HPDE6-E6E7 (cell line): ENCODE measurements around the gene COL1A1.

Experiments used
- DNase-seq: peaks from one replicate; pipeline ENCODE4 v3.0.0; 2011; ENCODE audit warnings: missing footprints; ENCODE audit errors: extremely low spot score

The COL1A1 gene

GRCh38 chr17:50141745-50142110, 59.7 kb downstream of the COL1A1 start:
- no peak for DNase-seq

GRCh38 chr17:50141026-50141744, 60.2 kb downstream of the COL1A1 start:
- no peak for DNase-seq

GRCh38 chr17:50139950-50140885, 61.2 kb downstream of the COL1A1 start:
- no peak for DNase-seq

GRCh38 chr17:50139185-50139783, 62.1 kb downstream of the COL1A1 start:
- no peak for DNase-seq

GRCh38 chr17:50137042-50137441, 64.4 kb downstream of the COL1A1 start:
- DNase-seq: no peak

GRCh38 chr17:50136096-50136687, 65.2 kb downstream of the COL1A1 start:
- no peak for DNase-seq

- no peak for DNase-seq
Measured at GRCh38 chr17:50135316-50136095, 65.9 kb downstream of the COL1A1 start.

GRCh38 chr17:50134206-50135110, 67.0 kb downstream of the COL1A1 start:
- DNase-seq: no peak

GRCh38 chr17:50133769-50134099, 67.7 kb downstream of the COL1A1 start:
- DNase-seq: no peak
